Neural crest cell (in vitro differentiated cells): ENCODE results near the gene AP2M1. TPM values are rescaled to one million over a fixed set of nuclear protein-coding genes. Genes with fewer than 3 reads are reported as not detected.

Experiments used
- DNase-seq: peaks from one replicate; pipeline ENCODE4 v3.0.0; 2021; ENCODE audit warnings: low read depth, mixed read lengths, low spot score
- H3K27ac Mint-ChIP-seq: one replicate; pipeline ENCODE4 v1.8.0; 2021; ENCODE audit warnings: mild to moderate bottlenecking, mixed read lengths; ENCODE audit not compliant: unreplicated experiment
- H3K27me3 Mint-ChIP-seq: 2 replicates; pipeline ENCODE4 v1.8.0; 2021; ENCODE audit warnings: low read depth, mild to moderate bottlenecking, mixed read lengths
- H3K36me3 Mint-ChIP-seq: 2 replicates; pipeline ENCODE4 v1.8.0; 2021; ENCODE audit warnings: low read depth, mild to moderate bottlenecking, mixed read lengths
- H3K4me1 Mint-ChIP-seq: 2 replicates; pipeline ENCODE4 v1.8.0; 2021; ENCODE audit warnings: mixed read lengths
- H3K4me3 Mint-ChIP-seq: one replicate; pipeline ENCODE4 v1.8.0; 2021; ENCODE audit warnings: mild to moderate bottlenecking, mixed read lengths
- H3K9me3 Mint-ChIP-seq: 2 replicates; pipeline ENCODE4 v1.8.0; 2021; ENCODE audit warnings: mixed read lengths
- total RNA-seq: library from RNA; stranded (reverse); gene quantifications from 2 replicates; pipeline ENCODE4 v1.2.1, GENCODE V29; 2021
- TF ChIP-seq, protein P1 (sequence below): fragments of 200-600 bp; sonication (generic); conservative IDR thresholded peaks from 2 replicates; pipeline ENCODE4 v1.5.0; 2021; ENCODE audit warnings: antibody characterized with exemption, mild to moderate bottlenecking

AP2M1 gene
- total RNA-seq, 1 donor from 2014 or later, result 289 TPM

GRCh38 chr3:184154885-184155643 lies 19.6 kb upstream of the AP2M1 start, which contains the start of gene DVL3:
Gene DVL3 (plus strand): TSS chr3:184155377. CDS start chr3:184155636, 259 bp downstream.
- Mint-ChIP-seq H3K36me3 (no peaks in the 10 kb centered on the region), H3K27ac (peak within 1 kb of the TSS; percentile 96), H3K27me3 (no peaks in the 10 kb centered on the region), H3K4me3 (peak within 1 kb of the TSS; percentile 93), H3K9me3 (no peaks in the 10 kb centered on the region), H3K4me1 (peaks cover 42% of the 10 kb centered on the region)
- TF ChIP-seq, protein P1, sequence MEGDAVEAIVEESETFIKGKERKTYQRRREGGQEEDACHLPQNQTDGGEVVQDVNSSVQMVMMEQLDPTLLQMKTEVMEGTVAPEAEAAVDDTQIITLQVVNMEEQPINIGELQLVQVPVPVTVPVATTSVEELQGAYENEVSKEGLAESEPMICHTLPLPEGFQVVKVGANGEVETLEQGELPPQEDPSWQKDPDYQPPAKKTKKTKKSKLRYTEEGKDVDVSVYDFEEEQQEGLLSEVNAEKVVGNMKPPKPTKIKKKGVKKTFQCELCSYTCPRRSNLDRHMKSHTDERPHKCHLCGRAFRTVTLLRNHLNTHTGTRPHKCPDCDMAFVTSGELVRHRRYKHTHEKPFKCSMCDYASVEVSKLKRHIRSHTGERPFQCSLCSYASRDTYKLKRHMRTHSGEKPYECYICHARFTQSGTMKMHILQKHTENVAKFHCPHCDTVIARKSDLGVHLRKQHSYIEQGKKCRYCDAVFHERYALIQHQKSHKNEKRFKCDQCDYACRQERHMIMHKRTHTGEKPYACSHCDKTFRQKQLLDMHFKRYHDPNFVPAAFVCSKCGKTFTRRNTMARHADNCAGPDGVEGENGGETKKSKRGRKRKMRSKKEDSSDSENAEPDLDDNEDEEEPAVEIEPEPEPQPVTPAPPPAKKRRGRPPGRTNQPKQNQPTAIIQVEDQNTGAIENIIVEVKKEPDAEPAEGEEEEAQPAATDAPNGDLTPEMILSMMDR, result no peak
- DNase-seq, result peak; percentile 41

- Mint-ChIP-seq H3K27me3 (no peaks in the 10 kb centered on the region), H3K9me3 (no peaks in the 10 kb centered on the region), H3K27ac (peak overlapping the region; percentile 96), H3K4me1 (peaks cover 42% of the 10 kb centered on the region), H3K36me3 (no peaks in the 10 kb centered on the region), H3K4me3 (peak overlapping the region; percentile 93)
- peak; percentile 33 for DNase-seq
- TF ChIP-seq, protein P1, result no peak
These were observed 18.8 kb upstream of the AP2M1 start for GRCh38 chr3:184155644-184156521.

- Mint-ChIP-seq H3K36me3 (peaks cover 2% of the 10 kb centered on the region), H3K27ac (peak overlapping the region; percentile 90), H3K9me3 (no peaks in the 10 kb centered on the region), H3K4me1 (peaks cover 45% of the 10 kb centered on the region), H3K4me3 (peak overlapping the region; percentile 93), H3K27me3 (no peaks in the 10 kb centered on the region)
- DNase-seq, result no peak
- TF ChIP-seq, protein P1, result no peak
These were observed 18.1 kb upstream of the AP2M1 start for GRCh38 chr3:184156522-184156955.

DNA sequence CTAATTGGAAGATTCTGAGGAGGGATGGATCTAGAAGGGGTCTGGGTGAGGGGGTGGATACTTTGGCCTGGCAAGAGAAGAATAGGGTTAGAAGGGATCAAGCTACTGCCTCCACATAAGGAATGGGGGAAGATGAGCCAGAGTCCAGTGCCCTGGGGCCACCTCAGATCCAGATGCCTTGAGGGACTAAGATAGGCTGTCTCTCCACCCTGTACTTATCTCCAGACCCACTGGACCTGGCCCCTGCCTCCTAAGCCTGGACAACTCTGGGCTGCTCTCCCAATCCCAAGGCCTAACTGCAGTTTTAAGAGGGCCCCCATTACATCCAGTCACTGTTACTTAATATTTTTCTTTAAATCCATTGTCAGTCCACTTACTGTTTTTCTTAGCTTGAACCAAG lies 17.4 kb upstream of the AP2M1 start:
- no peaks in the 10 kb centered on the region for H3K27me3 Mint-ChIP-seq
- peaks cover 47% of the 10 kb centered on the region for H3K4me1 Mint-ChIP-seq
- H3K9me3 Mint-ChIP-seq, result no peaks in the 10 kb centered on the region
- H3K27ac Mint-ChIP-seq, result peak overlapping the region; percentile 90
- peaks cover 3% of the 10 kb centered on the region for H3K36me3 Mint-ChIP-seq
- no peak for DNase-seq
- TF ChIP-seq, protein P1, result no peak
- peak overlapping the region; percentile 93 for H3K4me3 Mint-ChIP-seq

GRCh38 chr3:184158404-184158803 lies 16.3 kb upstream of the AP2M1 start:
- no peaks in the 10 kb centered on the region for H3K9me3 Mint-ChIP-seq
- no peak overlapping the region for H3K27ac Mint-ChIP-seq
- TF ChIP-seq, protein P1, result no peak
- peaks cover 39% of the 10 kb centered on the region for H3K4me1 Mint-ChIP-seq
- H3K27me3 Mint-ChIP-seq, result no peaks in the 10 kb centered on the region
- no peak overlapping the region for H3K4me3 Mint-ChIP-seq
- H3K36me3 Mint-ChIP-seq, result peaks cover 3% of the 10 kb centered on the region
- DNase-seq, result no peak
